SU-DHL-6 (cell line): Measurements from ENCODE around the gene ATE1.
"Not testable (repeated sequence)": the region's sequence is repeated elsewhere in the genome, so short reads cannot be mapped to it uniquely, and the experiment has no call there.

ENCODE experiments used
- EZH2phosphoT487 ChIP-seq: fragments of 200-600 bp; sonication (generic), shearing (Covaris generic); conservative IDR thresholded peaks from 2 replicates; pipeline ENCODE4 v1.6.1; 2018; ENCODE audit warnings: mild to moderate bottlenecking, antibody characterized with exemption, low read length, moderate library complexity, mixed read lengths
- TF ChIP-seq, protein P1 (sequence below): fragments of 200-600 bp; sonication (generic); IDR thresholded peaks from one replicate; pipeline ENCODE4 v1.5.1; 2017; ENCODE audit warnings: antibody characterized with exemption, mild to moderate bottlenecking, low read length, moderate library complexity; ENCODE audit not compliant: insufficient read depth, poor library complexity, severe bottlenecking

DNA sequence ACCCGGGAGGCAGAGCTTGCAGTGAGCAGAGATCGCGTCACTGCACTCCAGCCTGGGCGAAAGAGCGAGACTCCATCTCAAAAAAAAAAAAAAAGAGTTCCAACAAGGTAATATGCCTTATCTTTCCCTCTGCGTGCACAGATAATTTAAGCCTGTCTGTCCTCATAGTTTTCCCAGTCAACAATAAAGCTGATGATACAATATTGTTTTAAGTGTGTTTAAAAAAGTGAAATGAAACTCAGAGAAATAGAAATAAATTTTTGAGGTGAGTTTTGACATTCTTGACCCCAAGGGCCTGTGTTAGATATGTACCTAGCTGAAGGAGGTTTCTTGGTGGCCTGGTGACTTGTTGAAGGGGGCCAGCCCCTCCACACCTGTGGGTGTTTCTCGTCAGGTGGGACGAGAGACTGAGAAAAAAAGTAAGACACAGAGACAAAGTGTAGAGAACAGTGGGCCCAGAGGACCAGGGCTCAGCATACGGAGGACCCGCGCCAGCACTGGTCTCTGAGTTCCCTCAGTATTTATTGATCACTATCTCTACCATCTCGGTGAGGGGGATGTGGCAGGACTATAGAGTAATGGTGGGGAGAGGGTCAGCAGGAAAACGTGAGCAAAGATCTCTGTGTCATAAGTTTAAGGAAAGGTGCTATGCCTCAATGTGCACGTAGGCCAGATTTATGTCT, 1.9 kb upstream of the ATE1 start:
- TF ChIP-seq, protein P1, sequence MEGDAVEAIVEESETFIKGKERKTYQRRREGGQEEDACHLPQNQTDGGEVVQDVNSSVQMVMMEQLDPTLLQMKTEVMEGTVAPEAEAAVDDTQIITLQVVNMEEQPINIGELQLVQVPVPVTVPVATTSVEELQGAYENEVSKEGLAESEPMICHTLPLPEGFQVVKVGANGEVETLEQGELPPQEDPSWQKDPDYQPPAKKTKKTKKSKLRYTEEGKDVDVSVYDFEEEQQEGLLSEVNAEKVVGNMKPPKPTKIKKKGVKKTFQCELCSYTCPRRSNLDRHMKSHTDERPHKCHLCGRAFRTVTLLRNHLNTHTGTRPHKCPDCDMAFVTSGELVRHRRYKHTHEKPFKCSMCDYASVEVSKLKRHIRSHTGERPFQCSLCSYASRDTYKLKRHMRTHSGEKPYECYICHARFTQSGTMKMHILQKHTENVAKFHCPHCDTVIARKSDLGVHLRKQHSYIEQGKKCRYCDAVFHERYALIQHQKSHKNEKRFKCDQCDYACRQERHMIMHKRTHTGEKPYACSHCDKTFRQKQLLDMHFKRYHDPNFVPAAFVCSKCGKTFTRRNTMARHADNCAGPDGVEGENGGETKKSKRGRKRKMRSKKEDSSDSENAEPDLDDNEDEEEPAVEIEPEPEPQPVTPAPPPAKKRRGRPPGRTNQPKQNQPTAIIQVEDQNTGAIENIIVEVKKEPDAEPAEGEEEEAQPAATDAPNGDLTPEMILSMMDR = not testable (repeated sequence)
- not testable (repeated sequence) for TF ChIP-seq EZH2phosphoT487
